Mesenteric fat pad (tissue), 1 donor: ENCODE results near the gene PACC1. TPM values are rescaled to one million over a fixed set of nuclear protein-coding genes. Genes with fewer than 3 reads are reported as not detected.

Source experiments
- DNase-seq: peaks from one replicate; pipeline ENCODE4 v3.0.0-alpha.2; 2020; ENCODE audit warnings: low spot score
- long read RNA-seq: library from polyadenylated mRNA; unstranded; transcript quantifications from one replicate; pipeline ENCODE4 v2.0.0, GENCODE V29; 2020
- total RNA-seq: library from RNA; stranded (reverse); fragmentation: NEBNext Ultra II Directional; extraction: Animal tissue kit (Norgen Biotek cat#: 25700); gene quantifications from one replicate; pipeline ENCODE4 v1.2.1, GENCODE V29; 2021
- donor health status: DM: yes; HTN: yes; CAD: no.

Gene PACC1
- total RNA-seq = 7.4 TPM
- long read RNA-seq, transcript TMEM206-201 (8 exons, 2,475 nt) = major isoform, 29 of 46 reads
- long read RNA-seq, partial matches to known transcripts = 2 of 46 reads
- long read RNA-seq, other reads (novel, unspliced or antisense) = 15 of 46 reads

DNA sequence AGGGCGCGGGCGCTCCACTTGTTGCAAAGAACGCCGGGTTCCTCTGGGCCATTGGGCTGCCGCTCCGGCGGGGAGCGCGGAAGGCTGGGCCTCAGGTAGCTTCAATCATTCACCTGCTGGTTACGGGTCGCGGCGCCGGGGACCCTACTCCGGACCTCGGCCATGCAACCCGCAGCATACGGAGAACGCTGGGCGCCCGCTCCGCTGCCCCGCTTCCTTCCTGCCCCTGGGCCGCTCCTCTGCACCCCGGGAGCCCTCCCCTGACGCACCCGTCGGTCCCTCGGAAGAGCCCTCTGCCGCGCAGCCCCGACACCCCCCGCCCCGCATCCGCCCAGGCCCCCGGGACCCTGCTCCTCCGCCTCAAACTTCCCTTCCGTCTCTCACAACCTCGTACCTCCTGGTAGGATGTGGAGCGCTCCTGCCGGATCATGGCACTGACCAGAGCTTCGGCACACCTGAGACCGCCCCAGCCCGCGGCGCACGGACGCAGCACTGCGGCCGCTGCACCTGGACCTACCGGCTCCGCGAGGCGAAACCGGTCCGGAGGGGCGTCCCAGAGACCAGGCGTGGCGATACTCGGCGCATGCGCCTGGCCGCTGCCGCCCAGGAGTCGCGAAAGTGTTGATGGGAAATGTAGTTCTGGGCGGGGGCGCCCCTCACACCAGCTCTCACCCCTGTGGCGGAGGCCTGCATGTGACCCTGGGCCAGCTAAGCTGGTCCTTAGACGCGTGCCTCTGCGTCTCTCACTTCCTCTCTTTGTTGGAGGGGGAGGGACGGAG is at the start of gene PACC1:
PACC1 (minus strand) TSS at position 559 of the 779 bp plus-strand sequence; CDS start at position 430, 129 bp downstream.
- peak; percentile 94 for DNase-seq

DNA sequence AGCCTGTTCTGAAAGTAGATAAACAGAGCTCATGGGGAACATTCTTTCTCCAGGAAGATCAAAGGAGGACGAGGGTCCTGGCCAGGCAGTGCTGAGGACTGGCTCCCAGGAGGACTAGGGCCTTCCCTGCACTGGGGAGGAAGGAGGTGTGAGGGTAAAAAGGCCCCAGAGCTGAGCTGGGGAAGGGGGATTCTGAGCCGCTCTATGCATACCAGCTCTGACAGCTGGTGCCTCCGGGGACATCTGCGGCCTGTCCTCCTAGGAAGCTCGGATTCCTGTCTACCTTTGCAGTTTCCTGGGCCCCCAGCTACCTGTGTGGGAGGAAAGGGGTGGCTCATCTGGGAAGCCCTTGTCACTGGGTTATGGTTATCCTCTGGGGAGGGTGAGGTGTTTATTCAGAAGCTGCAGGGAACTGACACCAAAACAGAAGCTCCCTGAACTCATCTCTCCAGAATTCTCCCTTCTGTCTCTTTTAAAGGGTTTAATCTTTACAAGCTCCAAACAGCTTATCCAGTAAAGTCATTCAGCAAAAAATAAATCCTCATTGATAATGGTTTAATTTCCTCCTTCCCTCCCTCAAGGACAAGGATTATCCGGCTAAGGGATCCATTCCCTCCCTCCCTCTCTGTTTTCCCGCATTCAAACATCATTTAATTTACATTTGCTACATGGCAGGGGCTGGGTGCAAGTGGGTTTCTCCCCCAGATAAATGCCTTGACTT is 49.0 kb upstream of the PACC1 start:
- DNase-seq = no peak

DNA sequence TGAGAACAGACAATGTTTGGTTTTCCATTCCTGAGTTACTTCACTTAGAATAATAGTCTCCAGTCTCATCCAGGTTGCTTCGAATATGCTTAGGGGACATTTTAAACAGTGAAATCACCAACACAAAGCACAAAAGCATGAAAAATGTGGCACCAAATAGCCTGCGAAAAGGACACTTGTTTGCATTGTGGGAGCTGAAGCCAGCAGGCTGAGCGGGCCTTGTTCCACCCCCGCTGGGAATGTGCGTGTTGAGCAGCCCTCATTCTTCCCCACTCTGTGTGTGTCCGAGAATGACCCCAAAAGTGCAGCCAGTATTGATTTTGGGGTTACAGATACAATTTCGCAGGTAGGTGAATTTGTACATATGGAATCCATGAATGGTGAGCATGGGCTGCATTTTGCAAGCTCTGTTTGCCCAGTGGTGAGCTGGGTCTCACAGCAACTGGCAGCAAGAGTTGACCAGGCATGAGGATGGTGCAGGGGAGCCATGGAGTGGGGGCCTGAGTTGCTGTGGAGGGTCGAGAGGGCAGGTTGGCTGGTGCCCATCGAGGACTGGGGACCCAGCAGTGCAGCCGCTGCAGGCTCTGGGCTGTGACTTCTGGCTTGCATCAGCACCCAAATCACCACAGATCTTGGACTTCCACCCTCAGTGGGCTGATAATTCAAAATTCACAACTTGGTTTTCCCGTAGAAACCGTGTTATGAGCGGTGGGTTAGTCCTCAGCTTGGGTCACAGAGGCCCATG is 47.4 kb upstream of the PACC1 start:
- no peak for DNase-seq

DNA sequence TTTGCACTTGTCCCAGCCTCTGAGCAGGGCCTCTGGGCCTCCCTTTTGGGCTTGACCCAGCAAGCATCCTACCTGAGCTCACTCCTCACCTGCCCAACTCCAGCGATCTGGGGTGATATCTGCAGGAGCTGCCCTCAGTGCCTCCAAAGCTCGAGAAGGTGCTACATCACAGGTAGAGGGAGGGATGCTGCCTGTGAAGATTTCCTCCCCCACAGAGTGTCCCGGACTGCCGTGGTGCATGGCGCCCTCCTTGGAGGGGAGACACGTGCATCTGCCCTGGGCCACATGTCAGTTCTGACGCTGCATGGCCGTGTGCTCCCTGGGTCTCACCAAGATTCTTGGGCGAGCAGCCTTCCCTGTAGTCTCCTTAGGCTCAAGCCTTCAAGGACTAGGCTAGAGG is 45.7 kb upstream of the PACC1 start:
- no peak for DNase-seq

DNA sequence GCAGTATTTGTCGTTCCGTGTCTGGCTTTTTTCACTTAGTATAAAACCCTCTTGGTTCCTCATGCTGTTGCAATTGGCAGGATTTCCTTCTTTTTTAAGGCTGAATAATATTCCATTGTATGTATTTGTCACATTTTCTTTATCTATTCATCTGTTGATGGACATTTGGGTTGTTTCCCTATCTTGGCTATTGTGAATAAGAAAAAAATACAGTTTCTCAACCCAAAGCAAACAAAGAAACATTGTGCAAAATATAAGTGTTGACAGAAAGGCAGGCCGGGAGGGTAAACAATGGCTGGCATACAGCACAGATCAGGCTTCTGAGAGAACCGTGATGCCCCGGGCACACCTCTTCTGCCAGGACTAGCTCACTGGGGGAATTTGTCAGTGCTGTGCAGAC is 45.0 kb upstream of the PACC1 start:
- no peak for DNase-seq

DNA sequence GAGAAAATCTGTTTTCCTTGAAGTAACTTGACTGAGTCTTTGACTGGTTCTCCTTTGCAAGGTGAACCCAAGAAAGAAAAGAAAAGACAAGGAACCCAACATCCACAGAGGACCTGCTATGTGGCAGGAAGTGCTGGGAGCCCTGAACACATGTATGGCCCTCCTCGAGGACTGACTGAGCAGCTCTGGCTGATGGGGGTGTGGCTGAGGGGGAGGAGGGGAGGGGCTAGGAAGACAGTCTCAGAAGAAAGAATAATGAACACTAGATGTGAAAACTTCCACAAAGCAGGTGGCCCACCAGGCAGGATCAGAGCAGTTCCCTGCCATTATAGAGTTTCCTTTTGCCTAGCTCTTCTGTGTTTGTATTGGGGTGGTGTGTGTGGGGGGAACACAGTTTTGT is 44.1 kb upstream of the PACC1 start:
- DNase-seq = no peak

DNA sequence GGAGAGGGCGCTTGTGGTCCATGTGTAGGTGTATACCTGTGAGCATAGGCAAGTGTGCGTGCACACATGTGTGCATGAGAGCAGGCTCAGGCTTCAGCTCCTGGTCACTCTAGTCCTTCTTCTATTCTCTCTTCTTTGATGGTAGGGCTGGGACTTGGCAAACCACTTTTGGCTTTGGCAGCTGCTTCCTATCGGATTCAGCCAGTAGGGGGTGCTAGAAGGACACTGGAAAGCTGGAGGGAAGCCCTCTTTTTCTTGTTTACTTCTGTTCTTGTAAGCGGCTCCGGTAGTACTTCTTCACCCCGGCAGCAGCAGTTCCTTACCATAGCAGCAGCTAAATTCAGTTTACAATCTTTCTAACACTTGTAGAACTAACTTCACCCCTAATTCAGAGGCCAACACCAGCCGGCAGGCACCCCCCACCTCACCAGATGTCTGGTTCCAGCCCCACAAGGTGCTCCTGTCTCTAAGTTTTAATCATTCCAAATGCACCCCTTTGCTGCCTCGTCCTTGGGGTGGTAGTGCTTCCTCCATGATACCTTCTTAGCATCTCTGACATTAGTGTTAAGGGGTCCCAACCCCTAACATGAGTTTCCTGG is 43.2 kb upstream of the PACC1 start:
- DNase-seq = no peak

DNA sequence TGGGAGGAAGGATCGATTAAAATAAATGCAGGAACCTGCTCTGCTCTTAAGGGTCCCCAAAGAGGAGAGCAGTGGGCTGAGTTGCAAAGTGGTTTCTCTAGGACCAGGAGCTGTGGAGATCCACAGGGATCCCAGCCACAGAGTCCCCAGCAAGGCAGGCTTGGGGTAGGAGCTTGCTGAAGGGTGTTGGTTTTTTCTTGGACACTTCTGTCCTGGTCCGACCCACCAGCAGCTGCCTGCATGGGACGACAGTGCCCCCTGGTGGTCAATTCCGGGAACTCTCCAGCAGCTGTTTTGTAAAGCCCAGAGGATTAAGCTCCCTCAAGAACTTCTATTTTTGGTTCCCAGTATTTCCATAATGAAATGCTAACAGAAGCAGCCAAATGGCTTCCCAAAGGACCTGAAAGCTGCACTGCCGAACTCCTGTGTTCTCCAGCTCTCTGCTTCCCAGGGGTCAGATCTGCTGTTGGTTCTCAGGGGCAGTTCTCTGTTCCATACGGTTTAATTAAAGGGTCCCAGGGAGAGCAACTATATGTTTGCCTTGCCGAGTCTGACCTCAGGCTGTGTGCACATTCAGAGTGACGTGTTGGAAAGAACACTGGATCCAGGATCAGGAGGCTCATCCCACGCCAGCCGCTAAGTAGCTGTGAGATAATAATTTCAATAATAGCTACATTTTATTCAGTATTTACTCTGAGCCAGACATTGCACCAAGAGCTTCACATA is 41.3 kb upstream of the PACC1 start:
- DNase-seq = peak; percentile 94

DNA sequence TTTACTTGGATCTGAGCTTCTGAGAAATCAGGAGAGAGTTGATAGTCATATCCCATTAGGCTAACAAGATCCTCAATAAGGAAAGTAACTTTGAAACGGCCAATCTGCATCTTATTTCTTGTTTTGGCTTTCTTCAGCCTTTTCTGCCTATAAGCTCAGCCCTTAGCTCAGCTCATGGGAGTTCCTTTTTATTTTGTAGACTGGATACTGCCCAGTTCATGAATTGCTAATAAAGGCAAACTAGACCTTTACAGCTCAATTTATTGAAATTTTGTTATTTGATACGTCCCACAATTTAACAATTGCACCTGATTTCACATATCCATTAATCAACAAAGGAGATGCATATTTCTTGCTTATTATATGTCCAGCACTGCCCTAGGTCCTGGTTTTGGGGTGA is 40.7 kb upstream of the PACC1 start:
- DNase-seq = no peak

DNA sequence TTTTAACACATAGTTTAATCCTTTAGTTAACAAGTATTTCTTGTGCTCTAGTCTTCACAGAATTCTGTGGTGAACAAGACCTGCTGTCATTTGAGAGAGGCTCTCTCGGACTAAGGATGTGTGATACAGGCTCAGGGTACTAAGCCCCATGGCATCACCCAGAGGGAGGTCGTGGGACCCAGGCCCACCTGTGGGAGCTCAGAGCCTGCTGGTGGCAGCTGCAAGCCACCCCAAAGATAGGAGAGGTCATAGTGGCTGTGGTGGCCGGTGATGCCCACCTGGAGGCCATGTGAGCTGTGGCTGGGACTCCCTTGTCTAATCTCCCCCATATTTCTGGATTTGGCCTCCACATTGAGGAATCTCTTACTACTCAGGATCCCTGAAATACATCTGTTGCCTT is 40.1 kb upstream of the PACC1 start:
- no peak for DNase-seq

DNA sequence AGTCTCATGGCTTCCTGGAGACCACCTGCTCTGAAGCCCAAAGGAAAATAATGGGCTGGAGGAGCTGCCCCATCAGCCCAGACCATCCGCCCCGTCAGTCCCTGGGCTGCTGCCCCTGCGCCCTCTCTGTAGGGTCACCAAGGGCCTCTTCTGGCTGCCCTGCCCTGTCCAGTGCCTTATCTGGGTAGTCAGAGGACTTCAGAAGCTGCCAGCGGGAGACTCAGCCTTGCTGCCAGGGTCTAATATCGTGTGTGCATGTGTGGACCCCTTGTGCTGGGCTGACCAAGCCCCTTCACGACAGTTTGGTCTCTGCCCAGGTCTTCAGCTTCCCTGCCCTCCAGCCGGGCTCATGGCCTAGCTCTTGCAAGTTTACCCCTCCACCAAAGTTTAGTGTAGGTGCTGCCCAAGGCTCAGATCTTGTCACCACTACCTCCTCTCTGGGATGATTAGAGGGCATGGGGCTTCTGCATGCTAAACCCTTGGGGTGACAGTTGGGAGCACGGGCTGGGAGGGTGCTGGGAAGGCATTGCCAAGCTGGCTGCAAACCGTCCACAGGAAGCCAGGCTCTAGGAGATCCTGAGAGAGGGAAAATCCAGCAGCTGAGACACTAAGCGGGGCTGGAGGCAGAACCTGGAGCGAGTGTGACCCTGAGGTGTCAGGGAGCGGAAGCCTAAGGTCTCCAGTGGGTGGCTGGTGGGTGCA is 38.6 kb upstream of the PACC1 start:
- DNase-seq = peak; percentile 81

DNA sequence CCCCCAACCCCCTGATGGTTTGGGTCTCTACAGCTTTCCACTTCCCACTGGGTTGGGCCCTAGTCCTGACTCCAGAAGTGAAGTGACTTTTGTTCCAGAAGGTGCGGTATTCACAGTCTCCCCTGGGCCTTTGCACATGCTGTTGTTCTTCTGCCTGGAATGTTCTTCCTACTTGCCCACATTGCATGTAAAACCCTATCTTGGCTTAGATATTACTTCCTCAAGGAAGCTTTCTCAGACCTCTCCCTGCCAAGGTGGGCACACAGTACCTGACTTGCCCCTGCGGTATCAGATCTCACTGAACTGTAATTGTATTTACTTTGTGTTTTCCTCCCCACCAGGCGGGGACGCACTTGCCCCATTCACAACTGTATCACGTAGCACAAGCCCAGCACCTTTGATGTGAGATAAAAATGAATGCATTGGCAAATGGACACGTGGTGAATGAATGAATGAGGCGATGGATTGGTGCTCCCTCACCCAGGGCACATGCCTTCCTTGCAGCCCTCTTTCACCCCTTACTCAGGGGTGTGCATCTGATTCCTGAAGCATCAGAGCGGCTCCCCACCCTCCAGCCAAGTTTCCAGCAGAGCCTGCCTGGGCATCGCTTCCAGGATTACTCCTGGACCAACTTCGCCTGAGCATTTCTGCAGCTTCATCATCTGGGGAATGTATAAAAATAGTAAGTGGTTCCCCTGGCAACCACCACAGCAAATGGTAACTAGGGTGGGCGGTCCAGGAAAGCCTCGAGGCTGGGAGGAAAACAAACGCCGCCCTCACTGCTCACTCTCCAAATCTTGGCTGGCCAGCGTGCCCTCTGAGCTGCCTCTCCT is 37.9 kb upstream of the PACC1 start:
- DNase-seq = peak; percentile 89

DNA sequence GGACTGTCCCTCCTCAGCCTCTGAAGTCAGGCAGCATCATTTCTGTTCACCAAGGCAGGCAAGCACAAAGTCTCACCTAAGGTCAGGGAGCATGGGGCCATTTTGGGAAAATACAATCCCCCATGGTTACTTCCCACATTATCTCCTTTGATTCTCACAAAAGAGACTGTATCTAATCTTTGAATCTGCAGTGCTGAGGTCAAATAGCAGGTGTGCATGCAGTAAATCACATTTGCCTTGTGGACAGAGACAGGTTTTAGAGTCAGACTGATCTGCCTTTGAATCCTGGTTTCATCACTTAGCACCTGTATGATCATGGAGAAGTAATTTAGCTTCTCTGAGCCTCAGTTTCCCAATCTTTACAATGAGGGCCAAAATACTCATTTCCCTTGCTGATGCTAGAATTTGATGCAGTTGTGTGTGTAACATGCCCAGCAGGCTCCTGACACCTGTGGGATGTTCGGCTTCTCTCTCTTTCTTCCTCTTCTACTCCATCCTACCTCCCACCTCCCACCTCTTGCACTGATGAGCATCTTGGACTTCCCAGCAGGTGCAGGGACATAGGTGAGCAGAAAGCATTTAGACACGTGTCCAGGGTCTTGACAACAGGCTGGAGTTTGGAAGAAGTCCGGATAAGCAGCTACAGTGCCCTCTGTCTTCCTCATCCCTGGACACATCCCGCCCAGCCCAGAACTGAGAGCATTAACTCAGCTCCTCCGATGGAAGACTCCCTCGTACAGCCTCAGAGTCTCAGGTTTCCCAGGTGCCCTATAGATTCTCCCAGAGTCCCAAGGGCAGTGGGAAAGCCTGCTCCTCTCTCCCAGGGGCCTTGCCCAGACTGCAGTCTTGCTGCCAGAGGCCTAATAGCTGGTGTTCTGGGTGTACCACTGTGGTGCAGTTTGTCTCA is 37.0 kb upstream of the PACC1 start:
- DNase-seq = peak; percentile 65

DNA sequence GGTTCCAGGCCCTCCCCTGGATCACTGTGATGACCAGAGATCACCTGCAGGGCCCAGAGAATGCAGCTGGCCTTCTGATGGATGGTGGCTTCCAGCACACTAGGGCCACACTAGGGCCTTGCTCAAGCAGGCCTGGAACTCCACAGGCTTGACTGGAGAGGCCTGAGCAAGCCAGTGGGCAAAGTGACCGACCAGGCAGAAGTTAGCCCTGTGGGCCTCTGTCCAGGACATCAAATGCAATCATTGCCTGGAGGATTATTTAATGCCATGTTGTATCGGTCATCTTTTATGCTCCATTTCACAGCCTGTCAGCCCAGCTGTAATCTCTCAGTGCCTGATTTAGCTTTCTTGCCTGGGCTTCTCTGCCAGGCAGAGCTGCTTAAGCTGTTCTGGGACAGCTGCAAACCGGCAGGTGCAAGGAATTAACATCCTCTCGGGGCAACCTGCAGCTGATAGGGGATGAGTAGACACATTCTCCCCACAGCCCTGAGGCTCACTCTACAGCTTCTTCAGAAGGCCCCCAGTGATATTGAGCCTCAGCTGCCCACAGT is 35.7 kb upstream of the PACC1 start:
- DNase-seq = peak; percentile 53

DNA sequence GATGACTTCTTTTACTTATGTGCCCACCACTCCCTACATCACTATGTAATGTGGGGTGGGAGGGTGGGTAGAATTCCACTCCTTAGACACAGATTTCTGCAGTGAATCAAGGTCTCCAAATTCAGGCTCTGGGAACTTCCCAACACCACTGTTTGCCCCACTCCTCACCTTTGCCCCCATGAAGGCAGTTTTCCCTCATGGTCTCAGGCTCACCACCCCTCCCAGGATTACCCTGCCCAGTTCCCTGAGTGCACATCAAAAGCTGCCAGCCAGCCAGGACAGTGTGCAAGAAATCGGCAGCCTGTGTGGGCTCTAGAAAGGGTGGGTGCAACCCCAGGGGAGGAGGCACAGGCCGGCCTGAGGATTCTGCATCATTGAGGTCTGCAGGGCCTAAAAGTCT is 32.8 kb upstream of the PACC1 start:
- DNase-seq = peak; percentile 69

DNA sequence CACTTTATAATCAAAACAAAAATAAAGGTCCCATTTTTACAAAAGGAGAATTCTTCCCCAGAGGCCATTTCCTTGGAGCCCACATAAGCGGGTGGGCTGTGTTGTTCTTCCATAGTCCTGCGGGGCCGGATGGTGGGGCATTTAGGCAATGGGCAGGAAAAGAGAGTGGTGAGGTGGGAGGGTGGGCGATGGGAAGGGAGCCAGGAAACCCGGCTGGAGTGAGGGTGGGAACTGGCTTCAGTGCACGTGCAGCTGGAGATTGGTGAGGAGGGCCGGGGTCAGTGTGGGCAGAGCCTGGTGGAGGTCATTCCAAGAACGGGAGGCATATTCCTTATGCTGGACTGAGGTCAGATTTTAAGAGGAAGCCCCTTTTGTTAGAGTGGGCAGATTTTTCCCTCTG is 31.6 kb upstream of the PACC1 start:
- peak; percentile 65 for DNase-seq

DNA sequence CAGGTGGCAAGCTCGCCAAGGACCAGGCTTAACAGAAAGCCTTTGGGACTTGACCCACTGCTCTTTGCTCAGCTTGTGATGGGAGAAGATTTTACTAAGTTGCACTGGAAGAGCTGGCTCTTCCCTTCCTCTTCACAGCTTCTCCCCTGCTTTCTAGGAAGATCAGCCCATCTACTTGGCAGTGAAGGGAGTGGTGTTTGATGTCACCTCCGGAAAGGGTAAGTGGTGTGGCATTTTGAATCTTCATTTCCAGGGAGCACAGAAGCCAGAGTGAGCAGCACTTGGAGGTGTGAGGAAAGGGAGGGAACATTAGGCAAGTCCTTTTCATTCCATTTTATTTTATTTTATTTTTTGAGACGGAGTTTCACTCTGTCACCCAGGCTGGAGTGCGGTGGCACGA is 27.7 kb upstream of the PACC1 start:
- DNase-seq = no peak

DNA sequence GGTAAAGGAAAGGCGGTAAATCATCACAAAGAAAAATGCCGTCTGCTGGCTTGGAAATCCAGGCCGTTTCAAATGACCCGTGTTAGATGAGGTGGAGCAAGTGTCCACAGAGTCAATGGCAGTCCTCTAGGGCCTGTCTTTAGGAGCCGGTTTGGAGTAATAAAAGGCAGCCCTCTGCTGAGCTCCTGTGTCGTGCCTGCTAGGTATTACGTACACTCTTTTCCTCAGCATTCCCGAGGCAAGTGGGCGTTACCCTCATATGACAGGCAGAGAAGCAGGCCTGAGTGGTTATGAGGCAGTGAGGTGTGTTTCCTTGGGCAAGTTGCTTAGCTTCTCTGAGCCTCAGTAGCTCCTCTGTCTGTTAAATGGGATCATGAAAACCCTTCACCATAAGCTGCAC is 25.7 kb upstream of the PACC1 start:
- DNase-seq = no peak
